Hepatocyte (in vitro differentiated cells): ENCODE data around the gene CPS1. TPM values are rescaled to one million over a fixed set of nuclear protein-coding genes. Genes with fewer than 3 reads are reported as not detected.
A peak's percentile ranks its signal among the peaks of the same experiment; 100 is the strongest.

Source experiments
- DNase-seq: peaks from one replicate; pipeline ENCODE4 v3.0.0-alpha.2; 2016; ENCODE audit warnings: low spot score
- H2AFZ ChIP-seq: fragments of 200-600 bp; sonication (generic); 2 replicates; pipeline ENCODE4 v1.6.0; 2016; ENCODE audit warnings: antibody characterized with exemption, mild to moderate bottlenecking
- H3K27ac ChIP-seq: fragments of 200-600 bp; sonication (generic); 2 replicates; pipeline ENCODE4 v1.5.1; 2016; ENCODE audit warnings: mild to moderate bottlenecking
- H3K27me3 ChIP-seq: fragments of 200-600 bp; sonication (generic); 2 replicates; pipeline ENCODE4 v1.6.1; 2016
- H3K36me3 ChIP-seq: fragments of 200-600 bp; sonication (generic); replicated peaks from 2 replicates; pipeline ENCODE4 v1.5.1; 2016; ENCODE audit warnings: low read depth; ENCODE audit not compliant: insufficient read depth
- H3K4me1 ChIP-seq: fragments of 200-600 bp; sonication (generic); 2 replicates; pipeline ENCODE4 v1.5.1; 2016; ENCODE audit warnings: mild to moderate bottlenecking, moderate library complexity; ENCODE audit not compliant: insufficient read depth
- H3K4me2 ChIP-seq: fragments of 200-600 bp; sonication (generic); 2 replicates; pipeline ENCODE4 v1.6.0; 2016
- H3K4me3 ChIP-seq: fragments of 200-600 bp; sonication (generic); 2 replicates; pipeline ENCODE4 v1.5.1; 2016; ENCODE audit warnings: mild to moderate bottlenecking
- H3K79me2 ChIP-seq: fragments of 200-600 bp; sonication (generic); 2 replicates; pipeline ENCODE4 v1.6.0; 2017; ENCODE audit warnings: mild to moderate bottlenecking
- H3K9me2 ChIP-seq: fragments of 200-600 bp; sonication (generic); replicated peaks from 2 replicates; pipeline ENCODE4 v1.6.0; 2017; ENCODE audit warnings: mild to moderate bottlenecking; ENCODE audit not compliant: insufficient read depth
- H3K9me3 ChIP-seq: fragments of 200-600 bp; sonication (generic); 2 replicates; pipeline ENCODE4 v1.5.1; 2016; ENCODE audit warnings: low read depth, mild to moderate bottlenecking
- H4K20me1 ChIP-seq: fragments of 200-600 bp; sonication (generic); 2 replicates; pipeline ENCODE4 v1.6.0; 2016; ENCODE audit warnings: mild to moderate bottlenecking; ENCODE audit not compliant: insufficient read depth, poor library complexity, severe bottlenecking
- CTCF ChIP-seq: fragments of 200-600 bp; sonication (generic); IDR thresholded peaks from 2 replicates; pipeline ENCODE4 v1.5.1; 2016; ENCODE audit warnings: antibody characterized with exemption, mild to moderate bottlenecking; ENCODE audit not compliant: poor library complexity
- EZH2 ChIP-seq: fragments of 200-600 bp; sonication (generic); IDR thresholded peaks from 2 replicates; pipeline ENCODE4 v1.6.1; 2016; ENCODE audit warnings: antibody characterized with exemption, mild to moderate bottlenecking, borderline replicate concordance
- EZH2phosphoT487 ChIP-seq: fragments of 200-600 bp; sonication (generic); IDR thresholded peaks from one replicate; pipeline ENCODE4 v1.6.1; 2018; ENCODE audit warnings: antibody characterized with exemption, mild to moderate bottlenecking, low read depth, moderate library complexity; ENCODE audit not compliant: unreplicated experiment, severe bottlenecking
- WGBS: methylation state at CpG from one replicate; pipeline ENCODE4 v1.1.6; 2016; ENCODE audit warnings: low lambda C conversion rate; ENCODE audit errors: missing lambda C conversion rate; 5-methylcytosine and 5-hydroxymethylcytosine counted together
- polyA plus RNA-seq: library from polyadenylated mRNA; unstranded; fragments of >200 nt; fragmentation: Nextera tagmentation; extraction: Ambion mirVana; gene quantifications from 2 replicates; pipeline ENCODE4 v1.2.1, GENCODE V29; 2016
- total RNA-seq: library from RNA; depleted of rRNA; stranded (reverse); fragments of >200 nt; gene quantifications from 2 replicates; pipeline ENCODE4 v1.2.3, GENCODE V29; 2014

The CPS1 gene
- total and polyA plus RNA-seq, 2 experiments from 2014 or later: 239 to 587 TPM

GRCh38 chr2:210539035-210539434, 17.4 kb upstream of the CPS1 start:
- H3K27ac ChIP-seq: no peak overlapping the region
- no peak overlapping the region for H2AFZ ChIP-seq
- WGBS: 97% methylated on average over 2 of the region's 2 CpGs
- TF ChIP-seq EZH2: no peak
- TF ChIP-seq EZH2phosphoT487: no peak
- TF ChIP-seq CTCF: no peak
- H3K4me2 ChIP-seq: peak overlapping the region; percentile 64
- no peaks in the 10 kb centered on the region for H3K9me2 ChIP-seq
- H3K4me3 ChIP-seq: no peak overlapping the region
- peaks cover 45% of the 10 kb centered on the region for H3K4me1 ChIP-seq
- no peaks in the 10 kb centered on the region for H3K9me3 ChIP-seq
- H3K36me3 ChIP-seq: no peaks in the 10 kb centered on the region
- H3K79me2 ChIP-seq: no peaks in the 10 kb centered on the region
- no peaks in the 10 kb centered on the region for H3K27me3 ChIP-seq
- H4K20me1 ChIP-seq: no peaks in the 10 kb centered on the region
- DNase-seq: no peak

- 66% methylated on average over 5 of the region's 5 CpGs for WGBS
- H3K9me3 ChIP-seq: no peaks in the 10 kb centered on the region
- no peaks in the 10 kb centered on the region for H3K36me3 ChIP-seq
- no peak for DNase-seq
- peak overlapping the region; percentile 64 for H3K4me2 ChIP-seq
- H3K27me3 ChIP-seq: no peaks in the 10 kb centered on the region
- no peaks in the 10 kb centered on the region for H3K79me2 ChIP-seq
- TF ChIP-seq EZH2 (no peak), CTCF (no peak), EZH2phosphoT487 (no peak)
- no peaks in the 10 kb centered on the region for H3K9me2 ChIP-seq
- peak overlapping the region; percentile 5 for H2AFZ ChIP-seq
- peak overlapping the region; percentile 70 for H3K27ac ChIP-seq
- H3K4me3 ChIP-seq: no peak overlapping the region
- H3K4me1 ChIP-seq: peaks cover 50% of the 10 kb centered on the region
- H4K20me1 ChIP-seq: no peaks in the 10 kb centered on the region
Observed at GRCh38 chr2:210539578-210540416, 16.6 kb upstream of the CPS1 start.

GRCh38 chr2:210540471-210540870, 15.9 kb upstream of the CPS1 start:
- 91% methylated on average over 4 of the region's 4 CpGs for WGBS
- H3K4me2 ChIP-seq: peak overlapping the region; percentile 64

More at GRCh38 chr2:210540471-210540870, 15.9 kb upstream of the CPS1 start:
- Histone ChIP-seq H3K36me3 (no peaks in the 10 kb centered on the region), H3K9me3 (no peaks in the 10 kb centered on the region), H3K79me2 (no peaks in the 10 kb centered on the region), H3K27ac (peak overlapping the region; percentile 70), H4K20me1 (no peaks in the 10 kb centered on the region), H3K9me2 (no peaks in the 10 kb centered on the region), H2AFZ (no peak overlapping the region), H3K4me1 (peaks cover 50% of the 10 kb centered on the region), H3K4me3 (no peak overlapping the region), H3K27me3 (no peaks in the 10 kb centered on the region)
- no peak for DNase-seq
- TF ChIP-seq CTCF (no peak), EZH2phosphoT487 (no peak), EZH2 (no peak)
